Measurements from ENCODE around the gene IQCM. TPM values are rescaled to one million over a fixed set of nuclear protein-coding genes. Genes with fewer than 3 reads are reported as not detected.

The IQCM gene
- total RNA-seq: not detected
- long read RNA-seq, donor 1: 0 reads
- long read RNA-seq, donor 2: 0 reads

- intact Hi-C loops (cut with DNase I): no loop called here
- no peak for DNase-seq (ENCODE audit: low spot score)
Observed at GRCh38 chr4:149815743-149816142, at the start of gene IQCM. Gene IQCM, minus strand, starts transcription at chr4:149815843. Its CDS starts 73,152 bp downstream, at chr4:149742691.

GRCh38 chr4:149857446-149857845 lies 41.8 kb upstream of the IQCM start:
- DNase-seq (ENCODE audit: low spot score): no peak
- intact Hi-C loops (cut with DNase I): loop anchor here in 1 of 2 donors (10.0 kb wide), 1 partner anchor 363 kb away; no protein-coding TSS in a partner anchor

- no peak for DNase-seq (ENCODE audit: low spot score)
- intact Hi-C loops (cut with DNase I): no loop called here
Observed at GRCh38 chr4:149845743-149846142, 30.1 kb upstream of the IQCM start.

GRCh38 chr4:149841686-149842085 lies 26.0 kb upstream of the IQCM start:
- intact Hi-C loops (cut with DNase I): no loop called here
- DNase-seq (ENCODE audit: low spot score): no peak

GRCh38 chr4:149838036-149838435 lies 22.4 kb upstream of the IQCM start:
- DNase-seq (ENCODE audit: low spot score): no peak
- intact Hi-C loops (cut with DNase I): no loop called here

GRCh38 chr4:149836546-149836945 lies 20.9 kb upstream of the IQCM start:
- intact Hi-C loops (cut with DNase I): no loop called here
- no peak for DNase-seq (ENCODE audit: low spot score)

GRCh38 chr4:149835280-149835679 lies 19.6 kb upstream of the IQCM start:
- intact Hi-C loops (cut with DNase I): no loop called here
- no peak for DNase-seq (ENCODE audit: low spot score)

GRCh38 chr4:149831656-149832208 lies 16.1 kb upstream of the IQCM start:
- intact Hi-C loops (cut with DNase I): no loop called here

GRCh38 chr4:149830823-149831222 lies 15.2 kb upstream of the IQCM start:
- DNase-seq (ENCODE audit: low spot score): no peak
- intact Hi-C loops (cut with DNase I): no loop called here

More at GRCh38 chr4:149831656-149832208, 16.1 kb upstream of the IQCM start:
- no peak for DNase-seq (ENCODE audit: low spot score)

- DNase-seq (ENCODE audit: low spot score): no peak
- intact Hi-C loops (cut with DNase I): no loop called here
Observed at GRCh38 chr4:149825336-149825735, 9.7 kb upstream of the IQCM start.

- intact Hi-C loops (cut with DNase I): no loop called here
- DNase-seq (ENCODE audit: low spot score): no peak
Observed at GRCh38 chr4:149823769-149824221, 8.2 kb upstream of the IQCM start.

GRCh38 chr4:149801416-149801815 lies 14.2 kb downstream of the IQCM start:
- no peak for DNase-seq (ENCODE audit: low spot score)
- intact Hi-C loops (cut with DNase I): no loop called here

- intact Hi-C loops (cut with DNase I): no loop called here
- no peak for DNase-seq (ENCODE audit: low spot score)
Observed at GRCh38 chr4:149799546-149799945, 16.1 kb downstream of the IQCM start.

- no peak for DNase-seq (ENCODE audit: low spot score)
- intact Hi-C loops (cut with DNase I): no loop called here
Observed at GRCh38 chr4:149796381-149796780, 19.3 kb downstream of the IQCM start.

GRCh38 chr4:149795256-149795655 lies 20.4 kb downstream of the IQCM start:
- intact Hi-C loops (cut with DNase I): no loop called here
- no peak for DNase-seq (ENCODE audit: low spot score)

- intact Hi-C loops (cut with DNase I): no loop called here
- DNase-seq (ENCODE audit: low spot score): no peak
Observed at GRCh38 chr4:149794352-149794751, 21.3 kb downstream of the IQCM start.

- intact Hi-C loops (cut with DNase I): no loop called here
- DNase-seq (ENCODE audit: low spot score): no peak
Observed at GRCh38 chr4:149793459-149793858, 22.2 kb downstream of the IQCM start.

- intact Hi-C loops (cut with DNase I): no loop called here
Observed at GRCh38 chr4:149791851-149792250, 23.8 kb downstream of the IQCM start.

GRCh38 chr4:149790172-149790907 lies 25.3 kb downstream of the IQCM start:
- DNase-seq (ENCODE audit: low spot score): no peak
- intact Hi-C loops (cut with DNase I): no loop called here

More at GRCh38 chr4:149791851-149792250, 23.8 kb downstream of the IQCM start:
- DNase-seq (ENCODE audit: low spot score): no peak

GRCh38 chr4:149788300-149788699 lies 27.3 kb downstream of the IQCM start:
- intact Hi-C loops (cut with DNase I): no loop called here
- DNase-seq (ENCODE audit: low spot score): no peak

All from posterior vena cava (tissue), 2 donors.